HG03045 (cell line): ENCODE results near the gene ORC5.
"Not testable (repeated sequence)": the region's sequence is repeated elsewhere in the genome, so short reads cannot be mapped to it uniquely, and the experiment has no call there.

Experiments used
- ATAC-seq: cut with Tn5 transposase; IDR thresholded peaks from one replicate; pipeline ENCODE4 v1.9.1; 2021; ENCODE audit warnings: mild to moderate bottlenecking, moderate library complexity; ENCODE audit not compliant: unreplicated experiment

The ORC5 gene

GRCh38 chr7:104207731-104208420 is at the start of gene ORC5:
Gene ORC5, minus strand, starts transcription at chr7:104208013. Its CDS starts 109 bp downstream, at chr7:104207904.
- ATAC-seq: peak; percentile 100

- no peak for ATAC-seq
Observed at GRCh38 chr7:104255616-104256015, 47.8 kb upstream of the ORC5 start.

GRCh38 chr7:104255194-104255593 is 47.4 kb upstream of the ORC5 start:
- no peak for ATAC-seq

- no peak for ATAC-seq
Observed at GRCh38 chr7:104254696-104255095, 46.9 kb upstream of the ORC5 start.

GRCh38 chr7:104252409-104253134 is 44.8 kb upstream of the ORC5 start:
- no peak for ATAC-seq

GRCh38 chr7:104242638-104243037 is 34.8 kb upstream of the ORC5 start:
- no peak for ATAC-seq

GRCh38 chr7:104241538-104242209 is 33.9 kb upstream of the ORC5 start:
- ATAC-seq: no peak

- no peak for ATAC-seq
Observed at GRCh38 chr7:104241135-104241534, 33.3 kb upstream of the ORC5 start.

GRCh38 chr7:104240401-104240800 is 32.6 kb upstream of the ORC5 start:
- no peak for ATAC-seq

- not testable (repeated sequence) for ATAC-seq
Observed at GRCh38 chr7:104234990-104235389, 27.2 kb upstream of the ORC5 start.

- peak; percentile 80 for ATAC-seq
Observed at GRCh38 chr7:104231054-104232046, 23.5 kb upstream of the ORC5 start.

GRCh38 chr7:104230606-104231005 is 22.8 kb upstream of the ORC5 start:
- no peak for ATAC-seq

- ATAC-seq: no peak
Observed at GRCh38 chr7:104228442-104228841, 20.6 kb upstream of the ORC5 start.

- ATAC-seq: no peak
Observed at GRCh38 chr7:104225451-104225850, 17.6 kb upstream of the ORC5 start.

GRCh38 chr7:104217620-104218019 is 9.8 kb upstream of the ORC5 start:
- ATAC-seq: no peak

- ATAC-seq: no peak
Observed at GRCh38 chr7:104209063-104209462, 1.2 kb upstream of the ORC5 start.

- no peak for ATAC-seq
Observed at GRCh38 chr7:104208421-104208780, 588 bp upstream of the ORC5 start.

- peak; percentile 35 for ATAC-seq
Observed at GRCh38 chr7:104207348-104207730, 474 bp downstream of the ORC5 start.

GRCh38 chr7:104206841-104207240 is 972 bp downstream of the ORC5 start:
- ATAC-seq: no peak

GRCh38 chr7:104198673-104199278 is 9.0 kb downstream of the ORC5 start:
- ATAC-seq: no peak
